GM21737 (cell line): ENCODE data around the gene ANKH.
A peak's percentile ranks its signal among the peaks of the same experiment; 100 is the strongest.

ENCODE experiments used
- ATAC-seq: cut with Tn5 transposase; IDR thresholded peaks from one replicate; pipeline ENCODE4 v1.9.1; 2021; ENCODE audit warnings: mild to moderate bottlenecking, moderate library complexity; ENCODE audit not compliant: unreplicated experiment

Gene ANKH

GRCh38 chr5:14699159-14699558, 172.4 kb downstream of the ANKH start:
- no peak for ATAC-seq

DNA sequence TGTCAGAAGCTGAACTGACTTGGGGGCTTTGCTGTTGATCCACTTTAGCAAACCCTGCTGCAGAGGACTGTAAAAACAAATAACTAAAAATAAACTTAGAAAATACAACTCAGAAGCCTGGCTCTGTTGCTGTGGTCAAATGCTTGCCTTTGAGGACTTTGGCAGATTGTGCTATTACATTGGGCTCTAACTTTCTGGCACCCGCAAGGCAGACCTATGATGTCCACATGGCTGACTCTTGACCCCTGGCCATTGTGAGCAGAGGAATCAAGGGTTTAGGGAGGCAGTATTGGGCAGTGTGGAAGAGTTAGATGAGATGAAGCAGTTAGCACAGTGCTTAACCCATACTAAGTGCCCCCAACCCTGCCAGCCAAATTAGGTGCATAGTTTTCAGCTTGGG, 173.1 kb downstream of the ANKH start:
- ATAC-seq = no peak

GRCh38 chr5:14696851-14697250, 174.7 kb downstream of the ANKH start:
- no peak for ATAC-seq

DNA sequence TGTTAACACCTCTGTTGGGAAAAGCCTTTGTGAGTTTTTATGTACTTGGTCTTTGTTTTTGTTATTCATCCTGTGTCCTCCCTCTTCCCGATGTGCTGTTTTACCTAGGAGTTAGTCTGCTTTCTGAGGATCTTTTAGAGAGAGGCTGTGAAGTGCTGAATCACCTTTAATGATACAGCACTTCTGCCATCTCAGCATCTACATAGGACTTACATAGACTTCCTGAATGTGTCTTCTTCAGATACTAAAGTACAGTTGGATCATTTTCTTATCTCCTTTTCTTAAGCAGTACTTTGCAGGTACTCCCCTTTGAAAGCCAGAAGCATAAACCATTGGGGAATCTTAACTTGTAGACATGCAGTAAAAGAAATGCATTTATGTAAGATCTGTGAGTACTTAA, 175.5 kb downstream of the ANKH start:
- ATAC-seq = no peak

- ATAC-seq = no peak
These were observed 176.4 kb downstream of the ANKH start for GRCh38 chr5:14695152-14695551.

GRCh38 chr5:14693070-14693469, 178.5 kb downstream of the ANKH start:
- ATAC-seq = no peak

DNA sequence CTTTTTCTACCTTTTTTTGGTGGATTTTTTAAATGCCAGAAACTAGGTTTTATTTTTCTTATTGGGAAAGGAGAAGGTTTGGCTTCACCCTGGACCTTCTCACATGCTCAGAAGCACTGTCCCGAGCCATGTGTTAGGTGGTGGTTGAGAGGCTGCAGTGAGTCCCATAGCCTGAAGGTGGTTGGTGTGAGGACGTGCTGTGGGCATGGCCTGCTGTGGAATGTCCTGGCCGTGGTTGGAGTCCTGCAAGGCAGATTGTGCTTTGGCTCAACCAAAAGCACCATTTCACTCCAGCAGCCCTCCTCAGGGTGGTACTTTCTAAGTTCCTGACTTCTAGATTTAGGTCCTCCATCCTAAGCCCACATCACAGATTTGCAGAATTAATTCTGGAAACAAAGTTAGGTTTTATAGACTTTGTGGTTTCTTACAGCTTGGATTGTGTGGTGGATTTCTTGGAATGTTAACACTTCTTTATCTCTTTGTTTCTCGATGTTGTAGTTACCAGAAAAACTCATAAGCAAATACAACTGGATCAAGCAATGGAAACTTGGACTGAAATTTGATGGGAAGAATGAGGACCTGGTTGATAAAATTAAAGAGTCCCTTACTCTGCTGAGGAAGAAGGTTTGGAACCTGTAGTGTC, 184.4 kb downstream of the ANKH start:
- no peak for ATAC-seq

GRCh38 chr5:14686517-14686916, 185.1 kb downstream of the ANKH start:
- no peak for ATAC-seq

DNA sequence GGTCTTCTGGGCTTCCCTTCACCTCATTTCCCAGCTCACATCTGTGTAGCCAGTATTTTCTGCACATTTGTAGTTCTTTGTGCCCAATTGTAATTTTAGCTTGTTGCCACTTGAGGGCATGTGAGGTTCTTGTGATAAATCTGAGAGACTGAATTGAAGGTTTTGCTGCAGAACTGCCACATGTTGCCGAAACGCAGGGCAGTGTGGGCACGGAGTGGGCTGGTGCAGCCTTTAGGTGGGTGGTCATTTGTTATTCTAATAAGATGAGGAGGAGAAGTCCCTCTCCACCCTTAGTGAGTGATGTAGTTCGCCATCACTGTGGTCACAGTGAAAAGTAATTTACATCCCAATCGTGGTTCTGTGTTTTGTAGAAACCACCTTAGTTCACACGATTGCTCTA, 185.8 kb downstream of the ANKH start:
- peak; percentile 64 for ATAC-seq

- no peak for ATAC-seq
These were observed 186.8 kb downstream of the ANKH start for GRCh38 chr5:14684757-14685156.

- no peak for ATAC-seq
These were observed 187.6 kb downstream of the ANKH start for GRCh38 chr5:14683906-14684455.

GRCh38 chr5:14681236-14681752, 190.3 kb downstream of the ANKH start:
- no peak for ATAC-seq

DNA sequence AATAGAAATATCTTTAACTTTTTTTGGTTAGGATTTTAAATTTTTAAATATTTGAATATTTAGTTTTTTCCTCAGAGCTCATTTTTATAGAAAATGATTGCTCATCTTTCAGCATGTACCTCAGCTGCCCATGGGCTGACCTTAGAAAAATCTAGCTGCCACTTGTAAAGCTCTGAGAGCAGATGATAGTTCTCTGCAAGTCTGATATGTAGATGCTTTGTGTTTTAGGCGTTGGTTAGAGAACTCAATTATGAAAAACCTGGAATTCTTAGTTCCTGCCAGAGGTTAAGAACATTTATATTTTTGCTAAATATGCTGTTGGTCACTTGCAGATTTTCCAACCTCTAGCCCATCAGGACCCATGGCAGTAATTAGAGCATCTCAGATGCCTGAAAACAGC, 192.0 kb downstream of the ANKH start:
- no peak for ATAC-seq

GRCh38 chr5:14678773-14679334, 192.7 kb downstream of the ANKH start:
- ATAC-seq = no peak

GRCh38 chr5:14676320-14676719, 195.3 kb downstream of the ANKH start:
- ATAC-seq = peak; percentile 45

DNA sequence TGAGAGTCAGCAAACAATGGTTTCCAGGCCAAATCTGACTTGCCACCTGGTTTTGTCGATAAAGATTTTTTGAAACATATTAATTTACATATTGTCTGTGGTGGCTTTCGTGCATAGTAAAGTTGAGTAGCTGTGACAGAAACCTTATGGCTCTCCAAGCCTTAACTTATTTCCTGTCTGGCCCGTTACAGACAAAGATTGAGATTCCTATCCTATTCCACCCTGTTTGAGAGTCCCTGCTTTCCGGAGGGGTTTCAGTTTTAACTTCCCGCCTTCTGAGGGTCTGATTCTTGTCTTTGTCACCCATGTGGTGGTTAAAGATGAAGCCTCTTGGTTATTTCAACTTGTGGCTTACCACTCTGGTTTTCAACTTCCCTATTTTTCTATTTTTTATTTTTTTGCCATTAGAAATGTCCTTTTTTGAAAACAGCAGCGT, 195.7 kb downstream of the ANKH start:
- peak; percentile 39 for ATAC-seq

- peak; percentile 1 for ATAC-seq
These were observed 196.4 kb downstream of the ANKH start for GRCh38 chr5:14674983-14675854.

GRCh38 chr5:14673443-14673842, 198.1 kb downstream of the ANKH start:
- no peak for ATAC-seq

GRCh38 chr5:14672484-14673394, 198.8 kb downstream of the ANKH start:
- ATAC-seq = no peak

DNA sequence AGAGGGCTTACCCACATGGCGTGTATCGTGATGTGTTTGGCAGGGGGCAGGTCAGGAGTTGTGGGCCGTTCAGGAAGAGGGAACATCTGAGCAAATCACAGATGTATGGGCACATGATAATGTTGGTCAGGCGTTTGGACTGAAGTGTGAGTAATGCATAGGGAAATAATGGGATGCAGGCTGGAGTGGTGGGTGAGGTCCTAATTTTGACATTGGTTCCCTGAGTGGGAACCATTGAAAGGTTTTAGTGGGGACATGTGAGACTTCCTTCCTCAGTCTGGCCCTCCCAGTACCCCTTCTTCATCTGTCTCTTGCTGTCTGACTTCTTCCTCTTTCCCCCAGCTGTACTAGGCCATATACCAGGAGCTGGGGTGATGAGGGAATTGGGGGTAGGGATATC, 199.5 kb downstream of the ANKH start:
- ATAC-seq = no peak
